GM12878 (cell line): ENCODE measurements around the gene HOXB3. TPM values are rescaled to one million over a fixed set of nuclear protein-coding genes. Genes with fewer than 3 reads are reported as not detected.
A peak's percentile ranks its signal among the peaks of the same experiment; 100 is the strongest.

Experiments
- CBX3 ChIP-seq: fragments of 200-600 bp; sonication (generic); IDR thresholded peaks from 2 replicates; pipeline ENCODE4 v1.6.1; 2016; ENCODE audit warnings: low read depth, borderline replicate concordance
- CHD4 ChIP-seq: fragments of 200-600 bp; sonication (generic); IDR thresholded peaks from 2 replicates; pipeline ENCODE4 v1.6.1; 2016; ENCODE audit warnings: mild to moderate bottlenecking
- CTCF ChIP-seq, 3 experiments: IDR thresholded peaks in 2 of 3; conservative IDR thresholded peaks in 1 of 3; 2 replicates each; pipeline ENCODE4 v1.5.1; 2011; ENCODE audit warnings: low read depth in 3 of 3, low read length in 3 of 3, mild to moderate bottlenecking in 3 of 3, control low read depth in 2 of 3, moderate library complexity in 2 of 3, inconsistent platforms in 1 of 3, mixed read lengths in 1 of 3; ENCODE audit not compliant: control insufficient read depth in 2 of 3, insufficient read depth in 1 of 3; ENCODE audit errors: extremely low read depth in 1 of 3
- FOS ChIP-seq: IDR thresholded peaks from 3 replicates; pipeline ENCODE4 v1.6.1; 2011; ENCODE audit warnings: borderline replicate concordance; ENCODE audit not compliant: insufficient read length; ENCODE audit errors: extremely low read depth
- FOXK2 ChIP-seq: fragments of 450-650 bp; IDR thresholded peaks from 2 replicates; pipeline ENCODE4 v1.6.1; 2017; ENCODE audit warnings: mild to moderate bottlenecking, moderate library complexity
- HDAC2 ChIP-seq: fragments of 200-600 bp; sonication (generic); IDR thresholded peaks from 2 replicates; pipeline ENCODE4 v1.6.1; 2017
- KDM1A ChIP-seq: fragments of 200-600 bp; sonication (generic); IDR thresholded peaks from 2 replicates; pipeline ENCODE4 v1.6.1; 2016; ENCODE audit warnings: borderline replicate concordance
- MTA2 ChIP-seq: fragments of 450-650 bp; IDR thresholded peaks from 2 replicates; pipeline ENCODE4 v1.6.1; 2016; ENCODE audit warnings: low read depth, mild to moderate bottlenecking, moderate library complexity
- NFYB ChIP-seq: IDR thresholded peaks from 2 replicates; pipeline ENCODE4 v1.6.1; 2011; ENCODE audit warnings: low read depth, mild to moderate bottlenecking, low read length, improper control_type of control experiment, moderate library complexity; ENCODE audit not compliant: insufficient read depth
- NR2C2 ChIP-seq: IDR thresholded peaks from 2 replicates; pipeline ENCODE4 v1.6.1; 2011; ENCODE audit warnings: borderline replicate concordance, low read depth; ENCODE audit not compliant: control insufficient read depth, insufficient read length
- POLR2AphosphoS5 ChIP-seq: IDR thresholded peaks from 2 replicates; pipeline ENCODE4 v1.6.1; 2011; ENCODE audit warnings: mild to moderate bottlenecking, low read length, inconsistent platforms
- RBBP5 ChIP-seq: fragments of 200-600 bp; sonication (generic); conservative IDR thresholded peaks from 2 replicates; pipeline ENCODE4 v1.6.1; 2016
- RFX5 ChIP-seq: IDR thresholded peaks from 2 replicates; pipeline ENCODE4 v1.6.1; 2011; ENCODE audit warnings: low read depth, low read length, improper control_type of control experiment
- SREBF1 ChIP-seq: IDR thresholded peaks from 2 replicates; pipeline ENCODE4 v1.6.1; 2012; ENCODE audit warnings: mild to moderate bottlenecking, low read length
- SUPT20H ChIP-seq: IDR thresholded peaks from 2 replicates; pipeline ENCODE4 v1.6.1; 2011; ENCODE audit warnings: low read depth, mild to moderate bottlenecking, low read length, moderate library complexity, borderline replicate concordance; ENCODE audit not compliant: control insufficient read depth
- SUZ12 ChIP-seq: fragments of 200-600 bp; sonication (generic); IDR thresholded peaks from one replicate; pipeline ENCODE4 v1.6.1; 2018; ENCODE audit warnings: antibody characterized with exemption, mild to moderate bottlenecking; ENCODE audit not compliant: unreplicated experiment
- ZBTB4 ChIP-seq: fragments of 450-650 bp; formaldehyde crosslinking; IDR thresholded peaks from 2 replicates; pipeline ENCODE4 v1.4.0; 2022; ENCODE audit warnings: mild to moderate bottlenecking, moderate library complexity
- ZBTB40 ChIP-seq: fragments of 450-650 bp; IDR thresholded peaks from 2 replicates; pipeline ENCODE4 v1.6.1; 2016; ENCODE audit warnings: mild to moderate bottlenecking, moderate library complexity, borderline replicate concordance
- ZNF207 ChIP-seq: fragments of 450-650 bp; IDR thresholded peaks from 2 replicates; pipeline ENCODE4 v1.6.1; 2014; ENCODE audit warnings: antibody characterized with exemption, mild to moderate bottlenecking, borderline replicate concordance
- ZNF24 ChIP-seq: fragments of 450-650 bp; IDR thresholded peaks from 2 replicates; pipeline ENCODE4 v1.6.1; 2017; ENCODE audit warnings: antibody characterized with exemption, mild to moderate bottlenecking
- ZNF274 ChIP-seq: IDR thresholded peaks from one replicate; pipeline ENCODE4 v1.8.0; 2011; ENCODE audit not compliant: insufficient read length, insufficient read depth
- polyA plus RNA-seq, 11 experiments: library from polyadenylated mRNA; depleted of rRNA in 4 of 11; unstranded in 6 of 11; stranded (reverse) in 5 of 11; fragments of >200 nt; fragmentation: Nextera tagmentation in 4 of 11; fragmentation: Illumina TruSeq in 1 of 11; extraction: Ambion mirVana in 4 of 11; extraction: Trizol in 1 of 11; gene quantifications; 1 replicate in 1 of 11; 2 replicates in 10 of 11; pipeline versions ENCODE4 v1.2.1 to v1.2.3, GENCODE V29; 2011 to 2016; ENCODE audit warnings: inconsistent platforms in 2 of 11, missing spikeins in 2 of 11, low read depth in 1 of 11
- total RNA-seq, 4 experiments: library from RNA; depleted of rRNA in 3 of 4; stranded (reverse); fragments of >200 nt in 3 of 4; fragmentation: Illumina TruSeq in 1 of 4; extraction: Trizol in 1 of 4; gene quantifications; 2 replicates each; pipeline versions ENCODE4 v1.2.1 to v1.2.3, GENCODE V29; 2013 to 2021

HOXB3 gene
- total and polyA plus RNA-seq, 10 of the 15 experiments (the other 5 are each of a cell fraction or from before 2014, with no cell fraction given), result 0.19 to 7.7 (median 2.9) TPM

- TF ChIP-seq ZBTB40 (no peak), ZBTB4 (no peak), ZNF24 (0 out of 2 replicates have a peak, but pooled peaks have one; percentile 13), CHD4 (no peak), POLR2AphosphoS5 (no peak), RFX5 (no peak), SUZ12 (no peak), RBBP5 (no peak), SUPT20H (no peak), MTA2 (no peak), CBX3 (no peak), NFYB (no peak), CTCF (IDR thresholded peaks at IDR 0.05 in 2 of 3, conservative IDR thresholded peaks at IDR 0.05 in 1 of 3; ENCODE audit: control insufficient read depth in 2 of 3, extremely low read depth in 1 of 3, insufficient read depth in 1 of 3, low read depth in 3 of 3, low read length in 3 of 3) (peak; percentile 91 to 97 (median 94)), SREBF1 (no peak), ZNF207 (peak; percentile 21; the same call in 1 of the 2 replicates), ZNF274 (no peak), FOXK2 (no peak), FOS (no peak), NR2C2 (no peak), KDM1A (no peak), HDAC2 (no peak)
Observed at GRCh38 chr17:48593840-48594537, 3.9 kb upstream of the HOXB3 start (continued).
